H1 (cell line): Measurements from ENCODE around the gene SIRT3. TPM values are rescaled to one million over a fixed set of nuclear protein-coding genes. Genes with fewer than 3 reads are reported as not detected.

Experiments used
- CTBP2 ChIP-seq: IDR thresholded peaks from 2 replicates; pipeline ENCODE4 v1.7.0; 2011; ENCODE audit warnings: borderline replicate concordance, mild to moderate bottlenecking, moderate library complexity, mixed read lengths, low read length; ENCODE audit not compliant: insufficient read depth, insufficient read length
- KDM5A ChIP-seq: fragments of 200-600 bp; IDR thresholded peaks from 2 replicates; pipeline ENCODE4 v1.7.1; 2012; ENCODE audit warnings: mild to moderate bottlenecking, low read length, inconsistent platforms, mixed read lengths
- RBBP5 ChIP-seq: IDR thresholded peaks from 2 replicates; pipeline ENCODE4 v1.7.1; 2012; ENCODE audit warnings: low read depth, mild to moderate bottlenecking, inconsistent platforms, low read length, moderate library complexity, borderline replicate concordance
- RFX5 ChIP-seq: IDR thresholded peaks from 2 replicates; pipeline ENCODE4 v1.6.1; 2011; ENCODE audit warnings: low read depth, low read length, improper control_type of control experiment, borderline replicate concordance
- ZNF274 ChIP-seq: IDR thresholded peaks from 2 replicates; pipeline ENCODE4 v1.7.0; 2012; ENCODE audit warnings: low read length, borderline replicate concordance; ENCODE audit errors: extremely low read depth
- polyA plus RNA-seq, 7 experiments: library from polyadenylated mRNA; depleted of rRNA in 3 of 7; stranded (reverse) in 5 of 7; unstranded in 2 of 7; fragments of >200 nt in 5 of 7; fragments of 200-250 nt in 2 of 7; gene quantifications; 1 replicate in 5 of 7; 2 replicates in 1 of 7; 4 replicates in 1 of 7; pipeline versions ENCODE4 v1.2.1 to v1.2.3, GENCODE V29; 2011 to 2013; ENCODE audit warnings: missing spikeins in 2 of 7, mixed read lengths in 2 of 7
- total RNA-seq: library from RNA; stranded (reverse); fragmentation: NEBNext Ultra II Directional; extraction: Animal tissue kit (Norgen Biotek cat#: 25700); gene quantifications from 2 replicates; pipeline ENCODE4 v1.2.1, GENCODE V29; 2021

Gene SIRT3
- total and polyA plus RNA-seq, 2 of the 8 experiments (the other 6 are each of a cell fraction or from before 2014, with no cell fraction given) = 14.3 to 21.6 TPM

DNA sequence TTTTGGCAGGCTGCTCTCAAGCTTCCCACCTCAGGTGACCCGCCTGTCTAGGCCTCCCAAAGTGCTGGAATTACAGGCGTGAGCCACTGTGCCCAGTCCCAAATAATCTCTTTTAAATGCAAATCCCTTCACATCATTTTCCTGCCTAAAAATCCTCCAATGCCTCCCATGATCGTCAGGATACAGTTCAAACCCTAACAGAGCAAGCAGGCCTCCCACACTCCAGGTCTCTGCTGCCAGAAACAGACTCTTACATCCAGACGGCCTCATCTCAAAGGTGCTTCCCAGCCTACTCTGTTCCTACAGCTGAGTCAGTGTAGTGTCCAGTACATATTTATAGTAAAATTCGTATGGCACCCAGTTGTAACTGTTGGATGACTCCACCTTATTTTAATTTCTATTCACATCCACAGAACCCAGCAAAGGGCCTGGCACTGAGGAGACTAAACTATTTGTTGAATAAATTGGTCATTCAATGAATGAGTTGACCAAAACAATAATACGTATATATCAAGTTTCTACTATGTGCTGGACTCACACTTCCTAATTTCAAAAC is 8.2 kb downstream of the SIRT3 start (continued):
- no peak for TF ChIP-seq RBBP5
- TF ChIP-seq CTBP2 = no peak
- no peak for TF ChIP-seq KDM5A
- no peak for TF ChIP-seq RFX5
- TF ChIP-seq ZNF274 = no peak
